WI38 (cell line): ENCODE results near the gene MOV10L1.

Experiments used
- H3K4me3 ChIP-seq: 2 replicates; pipeline ENCODE4 v1.5.1; 2011; ENCODE audit warnings: low read depth, mild to moderate bottlenecking, control low read depth, low read length
- TF ChIP-seq, protein P1 (sequence below): IDR thresholded peaks from 2 replicates; pipeline ENCODE4 v1.5.1; 2012; ENCODE audit warnings: low read depth, mild to moderate bottlenecking, control low read depth, low read length

Gene MOV10L1

GRCh38 chr22:50173983-50174355, 84.2 kb downstream of the MOV10L1 start:
- H3K4me3 ChIP-seq, result no peak overlapping the region
- TF ChIP-seq, protein P1, sequence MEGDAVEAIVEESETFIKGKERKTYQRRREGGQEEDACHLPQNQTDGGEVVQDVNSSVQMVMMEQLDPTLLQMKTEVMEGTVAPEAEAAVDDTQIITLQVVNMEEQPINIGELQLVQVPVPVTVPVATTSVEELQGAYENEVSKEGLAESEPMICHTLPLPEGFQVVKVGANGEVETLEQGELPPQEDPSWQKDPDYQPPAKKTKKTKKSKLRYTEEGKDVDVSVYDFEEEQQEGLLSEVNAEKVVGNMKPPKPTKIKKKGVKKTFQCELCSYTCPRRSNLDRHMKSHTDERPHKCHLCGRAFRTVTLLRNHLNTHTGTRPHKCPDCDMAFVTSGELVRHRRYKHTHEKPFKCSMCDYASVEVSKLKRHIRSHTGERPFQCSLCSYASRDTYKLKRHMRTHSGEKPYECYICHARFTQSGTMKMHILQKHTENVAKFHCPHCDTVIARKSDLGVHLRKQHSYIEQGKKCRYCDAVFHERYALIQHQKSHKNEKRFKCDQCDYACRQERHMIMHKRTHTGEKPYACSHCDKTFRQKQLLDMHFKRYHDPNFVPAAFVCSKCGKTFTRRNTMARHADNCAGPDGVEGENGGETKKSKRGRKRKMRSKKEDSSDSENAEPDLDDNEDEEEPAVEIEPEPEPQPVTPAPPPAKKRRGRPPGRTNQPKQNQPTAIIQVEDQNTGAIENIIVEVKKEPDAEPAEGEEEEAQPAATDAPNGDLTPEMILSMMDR, result no peak

DNA sequence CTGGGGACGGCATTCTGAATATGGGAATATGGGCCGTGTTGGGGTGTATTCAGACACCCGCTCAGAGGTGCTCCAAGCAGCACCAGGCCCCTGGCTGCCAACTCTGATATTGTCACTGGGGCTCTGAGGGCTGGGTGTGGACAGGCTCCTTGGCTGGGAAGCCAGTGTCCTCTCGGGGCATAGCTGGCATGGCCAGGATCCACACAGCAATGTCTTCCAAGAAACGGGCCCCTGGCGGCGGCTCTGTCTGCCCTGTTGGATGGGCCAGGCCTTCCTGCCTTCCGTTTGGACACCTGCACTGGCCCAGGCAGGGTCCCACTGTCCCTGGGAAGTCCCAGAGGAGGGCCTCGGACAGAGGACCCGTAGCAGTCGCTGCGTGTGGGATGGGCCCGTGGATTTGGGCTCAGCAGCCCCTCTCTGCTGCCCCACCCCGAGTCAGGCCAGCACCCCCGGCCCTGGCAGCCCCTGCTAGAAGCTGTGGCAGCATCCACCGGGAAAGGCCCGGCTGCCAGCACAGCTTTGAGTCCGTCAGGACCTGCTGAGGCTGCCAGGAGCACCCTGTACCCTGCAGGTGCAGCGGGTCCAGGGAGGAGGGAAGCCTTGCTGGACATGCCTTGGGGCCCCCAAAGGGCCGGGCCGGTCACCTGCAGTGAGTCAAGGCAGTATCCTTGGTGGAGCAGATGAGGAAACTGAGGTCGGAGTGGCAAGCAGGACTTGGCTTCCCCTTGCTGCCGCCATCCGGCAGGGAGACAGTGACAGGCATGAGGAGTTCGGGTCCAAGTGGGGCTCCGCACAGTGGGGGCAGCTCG, 84.8 kb downstream of the MOV10L1 start:
- H3K4me3 ChIP-seq, result no peak overlapping the region
- TF ChIP-seq, protein P1, result no peak

DNA sequence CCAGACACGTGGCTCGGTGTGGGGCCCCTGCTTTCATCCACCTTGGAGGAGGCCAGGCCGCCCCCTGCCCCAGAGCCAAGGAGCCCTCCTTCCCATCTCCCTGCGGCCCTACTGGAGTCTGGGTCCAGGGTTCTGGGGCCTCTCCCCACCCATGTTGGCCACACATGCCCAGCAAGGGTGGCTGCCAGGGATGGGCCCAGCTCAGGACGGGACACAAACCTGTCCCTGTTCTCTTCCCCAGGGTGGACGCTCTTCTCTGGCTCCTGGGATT, 85.3 kb downstream of the MOV10L1 start:
- TF ChIP-seq, protein P1, result no peak

GRCh38 chr22:50175921-50176849, 86.4 kb downstream of the MOV10L1 start:
- TF ChIP-seq, protein P1, result no peak
- H3K4me3 ChIP-seq, result no peak overlapping the region

More for the DNA sequence above, 85.3 kb downstream of the MOV10L1 start:
- H3K4me3 ChIP-seq, result no peak overlapping the region

GRCh38 chr22:50176850-50177536, 87.2 kb downstream of the MOV10L1 start:
- no peak overlapping the region for H3K4me3 ChIP-seq

GRCh38 chr22:50177537-50178470, 88.0 kb downstream of the MOV10L1 start:
- no peak overlapping the region for H3K4me3 ChIP-seq
- TF ChIP-seq, protein P1, result no peak

More at GRCh38 chr22:50176850-50177536, 87.2 kb downstream of the MOV10L1 start:
- TF ChIP-seq, protein P1, result no peak
